Tongue (tissue), 2 donors: ENCODE results near the gene MRC2. TPM values are rescaled to one million over a fixed set of nuclear protein-coding genes. Genes with fewer than 3 reads are reported as not detected.
"Not testable (repeated sequence)": the region's sequence is repeated elsewhere in the genome, so short reads cannot be mapped to it uniquely, and the experiment has no call there.

Experiments
- DNase-seq: peaks from one replicate; pipeline ENCODE4 v3.0.0-alpha.2; 2015
- total RNA-seq: library from RNA; depleted of rRNA; stranded (reverse); fragments of >200 nt; gene quantifications from one replicate; pipeline ENCODE4 v1.2.3, GENCODE V29; 2014

MRC2 gene
- total RNA-seq, 1 donor from 2014 or later, result 206 TPM

- DNase-seq, result no peak
These were observed 52.5 kb downstream of the MRC2 start for GRCh38 chr17:62679866-62680377.

DNA sequence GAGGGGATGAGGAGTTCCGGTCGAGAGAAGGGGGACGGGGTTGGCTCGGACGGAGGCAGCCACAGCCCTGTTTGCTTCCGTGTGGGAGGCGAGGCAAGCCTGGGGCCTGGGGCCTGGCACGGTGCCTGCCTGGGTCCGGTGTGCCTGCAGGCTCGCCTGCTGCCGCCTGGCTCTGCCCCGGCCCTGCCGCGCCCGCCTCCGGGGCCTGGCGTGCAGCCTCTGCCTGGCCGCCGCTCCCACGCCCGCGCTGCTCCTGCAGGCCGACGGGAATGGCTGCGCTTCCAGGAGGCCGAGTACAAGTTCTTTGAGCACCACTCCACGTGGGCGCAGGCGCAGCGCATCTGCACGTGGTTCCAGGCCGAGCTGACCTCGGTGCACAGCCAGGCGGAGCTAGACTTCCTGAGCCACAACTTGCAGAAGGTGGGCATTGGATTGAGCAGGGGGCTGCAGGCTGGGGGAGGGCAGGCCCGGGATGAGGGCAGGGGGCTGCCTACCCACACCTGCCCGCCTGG is 53.1 kb downstream of the MRC2 start:
- no peak for DNase-seq

DNA sequence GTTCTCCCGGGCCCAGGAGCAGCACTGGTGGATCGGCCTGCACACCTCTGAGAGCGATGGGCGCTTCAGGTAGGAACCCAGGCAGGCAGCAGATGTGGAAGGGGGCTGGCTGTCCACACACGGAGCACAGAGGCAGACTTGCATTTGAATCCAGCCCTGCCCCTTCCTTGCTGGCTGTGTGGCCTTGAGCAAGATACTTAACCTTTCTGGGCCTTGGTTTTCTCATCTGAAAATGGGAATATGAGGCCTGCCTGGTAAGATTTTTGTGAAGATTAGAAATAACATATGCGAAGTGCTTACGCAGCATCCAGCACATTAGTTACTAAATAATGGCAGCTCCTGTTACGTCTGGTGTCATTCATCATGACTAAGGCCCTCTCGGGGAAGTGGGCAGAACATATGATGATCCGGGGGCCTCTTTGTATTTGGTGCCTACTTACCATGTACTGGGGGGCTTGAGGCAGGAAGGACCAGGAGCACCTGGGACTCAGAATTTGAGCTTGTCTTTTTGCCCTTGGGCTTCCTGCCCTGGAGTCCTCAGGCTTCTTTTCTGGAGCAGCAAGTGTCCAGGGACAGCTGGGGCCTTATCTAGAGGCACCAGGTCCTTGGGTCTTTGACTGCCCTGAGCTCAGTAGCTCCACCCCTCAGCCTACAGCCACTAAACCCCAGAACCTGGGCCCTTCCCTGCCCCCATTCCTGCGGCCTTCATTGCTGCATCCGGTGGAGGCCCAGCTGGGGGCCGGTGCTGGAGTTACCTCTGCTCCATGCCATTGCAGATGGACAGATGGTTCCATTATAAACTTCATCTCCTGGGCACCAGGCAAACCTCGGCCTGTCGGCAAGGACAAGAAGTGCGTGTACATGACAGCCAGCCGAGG is 53.8 kb downstream of the MRC2 start:
- no peak for DNase-seq

GRCh38 chr17:62681939-62682381 is 54.5 kb downstream of the MRC2 start:
- DNase-seq, result no peak

DNA sequence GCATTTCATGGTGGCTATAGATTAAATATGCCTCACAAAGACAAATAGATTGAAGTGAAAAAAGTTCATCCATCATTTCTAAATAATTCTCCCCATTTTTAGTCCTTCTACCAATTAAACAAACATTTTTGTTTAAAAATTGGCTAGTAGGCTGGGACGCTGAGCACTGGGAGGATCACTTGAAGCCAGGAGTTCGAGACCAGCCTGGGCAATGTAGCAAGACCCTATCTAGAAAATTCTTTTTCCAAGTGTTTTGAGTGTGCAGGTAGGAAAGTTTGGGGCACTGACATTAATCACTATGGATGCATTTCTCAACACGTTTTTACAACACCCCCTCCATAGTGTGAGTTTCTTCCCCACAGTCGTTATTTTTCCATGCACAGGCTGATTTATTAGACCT is 56.7 kb downstream of the MRC2 start:
- DNase-seq, result no peak

DNA sequence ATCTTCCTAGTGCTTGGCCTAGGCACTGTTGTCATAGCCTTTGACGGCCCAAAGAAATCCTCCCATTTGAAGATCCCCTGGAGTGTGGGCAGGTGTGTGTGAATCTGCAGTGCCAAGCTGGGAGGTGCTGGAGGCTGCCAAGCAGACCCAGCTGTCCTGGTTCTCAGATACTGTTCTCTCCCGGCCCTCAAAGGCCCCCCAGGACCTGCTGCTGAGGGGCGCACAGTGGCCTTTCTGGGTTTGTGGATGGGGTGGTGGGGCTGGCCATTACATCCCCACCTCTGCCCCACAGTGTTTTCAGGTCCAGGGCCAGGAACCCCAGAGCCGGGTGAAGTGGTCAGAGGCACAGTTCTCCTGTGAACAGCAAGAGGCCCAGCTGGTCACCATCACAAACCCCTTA is 60.5 kb downstream of the MRC2 start:
- DNase-seq, result no peak

DNA sequence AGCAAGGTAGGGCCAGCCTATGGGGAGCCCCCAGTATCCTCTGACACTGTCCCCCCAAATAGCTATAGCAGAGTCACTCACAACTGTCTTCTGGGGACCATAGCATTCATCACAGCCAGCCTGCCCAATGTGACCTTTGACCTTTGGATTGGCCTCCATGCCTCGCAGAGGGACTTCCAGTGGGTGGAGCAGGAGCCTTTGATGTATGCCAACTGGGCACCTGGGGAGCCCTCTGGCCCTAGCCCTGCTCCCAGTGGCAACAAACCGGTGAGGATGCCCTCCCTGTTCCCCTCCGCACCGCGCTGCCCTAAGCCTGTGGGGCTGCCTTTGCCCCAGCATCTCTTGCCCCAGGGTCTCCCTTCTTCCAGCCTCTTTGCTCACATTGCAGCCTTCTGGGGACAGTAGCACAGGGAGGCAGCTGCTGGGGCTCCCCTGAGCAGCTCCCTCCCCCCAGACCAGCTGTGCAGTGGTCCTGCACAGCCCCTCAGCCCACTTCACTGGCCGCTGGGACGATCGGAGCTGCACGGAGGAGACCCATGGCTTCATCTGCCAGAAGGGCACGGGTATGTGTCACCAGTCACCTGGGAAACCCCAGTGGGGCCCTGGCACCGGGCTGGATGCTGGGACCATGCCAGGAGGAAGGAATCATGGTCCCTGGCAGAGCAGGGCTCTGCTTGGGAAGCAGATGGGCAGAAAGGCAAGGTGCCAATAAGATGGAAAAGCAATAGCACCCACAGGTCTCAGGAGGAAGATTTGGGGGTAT is 61.1 kb downstream of the MRC2 start:
- DNase-seq, result no peak

DNA sequence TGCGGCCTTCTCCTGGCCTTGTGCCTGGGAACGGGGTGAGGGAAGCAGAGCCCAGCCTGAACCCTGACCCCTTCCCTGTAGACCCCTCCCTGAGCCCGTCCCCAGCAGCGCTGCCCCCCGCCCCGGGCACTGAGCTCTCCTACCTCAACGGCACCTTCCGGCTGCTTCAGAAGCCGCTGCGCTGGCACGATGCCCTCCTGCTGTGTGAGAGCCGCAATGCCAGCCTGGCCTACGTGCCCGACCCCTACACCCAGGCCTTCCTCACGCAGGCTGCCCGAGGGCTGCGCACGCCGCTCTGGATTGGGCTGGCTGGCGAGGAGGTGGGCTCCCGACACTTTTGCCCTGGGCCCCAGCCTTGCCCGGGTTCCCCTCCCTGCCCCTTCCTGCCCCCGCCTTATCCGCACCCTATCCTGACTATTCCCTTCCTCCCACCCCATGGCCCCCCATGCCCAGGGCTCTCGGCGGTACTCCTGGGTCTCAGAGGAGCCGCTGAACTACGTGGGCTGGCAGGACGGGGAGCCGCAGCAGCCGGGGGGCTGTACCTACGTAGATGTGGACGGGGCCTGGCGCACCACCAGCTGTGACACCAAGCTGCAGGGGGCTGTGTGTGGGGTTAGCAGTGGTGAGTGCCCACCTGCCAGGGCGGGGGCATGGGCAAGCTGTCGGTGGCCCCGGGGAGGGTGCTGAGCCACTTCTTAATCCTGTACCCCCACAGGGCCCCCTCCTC is 62.1 kb downstream of the MRC2 start:
- no peak for DNase-seq

DNA sequence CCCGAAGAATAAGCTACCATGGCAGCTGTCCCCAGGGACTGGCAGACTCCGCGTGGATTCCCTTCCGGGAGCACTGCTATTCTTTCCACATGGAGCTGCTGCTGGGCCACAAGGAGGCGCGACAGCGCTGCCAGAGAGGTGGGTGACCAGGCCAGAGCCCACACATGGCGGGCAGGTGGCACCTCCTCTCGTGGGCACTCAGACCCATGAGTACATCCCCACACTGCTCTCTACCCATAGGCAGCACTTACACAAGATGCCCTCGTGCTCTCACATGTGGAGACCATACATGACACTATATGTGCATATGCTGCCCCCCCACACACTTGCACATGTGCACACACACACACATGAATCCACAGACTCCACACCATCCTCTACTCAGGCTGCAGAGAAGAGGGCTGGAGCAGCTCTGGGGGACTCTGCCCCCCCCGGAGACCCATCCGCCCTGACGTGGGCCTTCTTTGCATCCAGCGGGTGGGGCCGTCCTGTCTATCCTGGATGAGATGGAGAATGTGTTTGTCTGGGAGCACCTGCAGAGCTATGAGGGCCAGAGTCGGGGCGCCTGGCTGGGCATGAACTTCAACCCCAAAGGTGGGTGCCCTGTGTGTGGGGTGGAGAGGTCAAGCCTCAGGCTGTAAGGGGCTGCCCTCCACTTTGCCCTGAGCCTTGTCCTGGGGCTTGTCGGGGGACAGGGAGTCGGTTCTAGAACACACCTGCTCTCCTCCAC is 62.9 kb downstream of the MRC2 start:
- DNase-seq, result no peak

DNA sequence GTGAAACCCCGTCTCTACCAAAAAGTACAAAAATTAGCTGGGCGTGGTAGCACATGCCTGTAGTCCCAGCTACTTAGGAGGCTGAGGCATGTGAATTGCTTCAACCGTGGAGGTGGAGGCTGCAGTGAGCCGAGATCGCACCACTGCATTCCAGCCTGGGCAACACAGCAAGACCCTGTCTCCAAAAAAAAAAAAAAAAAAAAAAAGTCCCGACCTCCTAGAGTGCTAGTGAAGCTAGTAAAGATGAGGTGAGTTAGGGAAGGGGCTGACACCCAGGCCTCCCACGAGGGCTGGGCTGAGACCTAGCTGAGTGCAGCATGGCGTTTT is 64.1 kb downstream of the MRC2 start:
- DNase-seq, result not testable (repeated sequence)

- no peak for DNase-seq
These were observed 64.7 kb downstream of the MRC2 start for GRCh38 chr17:62692159-62692651.

GRCh38 chr17:62692721-62693431 is 65.4 kb downstream of the MRC2 start:
- DNase-seq, result no peak

DNA sequence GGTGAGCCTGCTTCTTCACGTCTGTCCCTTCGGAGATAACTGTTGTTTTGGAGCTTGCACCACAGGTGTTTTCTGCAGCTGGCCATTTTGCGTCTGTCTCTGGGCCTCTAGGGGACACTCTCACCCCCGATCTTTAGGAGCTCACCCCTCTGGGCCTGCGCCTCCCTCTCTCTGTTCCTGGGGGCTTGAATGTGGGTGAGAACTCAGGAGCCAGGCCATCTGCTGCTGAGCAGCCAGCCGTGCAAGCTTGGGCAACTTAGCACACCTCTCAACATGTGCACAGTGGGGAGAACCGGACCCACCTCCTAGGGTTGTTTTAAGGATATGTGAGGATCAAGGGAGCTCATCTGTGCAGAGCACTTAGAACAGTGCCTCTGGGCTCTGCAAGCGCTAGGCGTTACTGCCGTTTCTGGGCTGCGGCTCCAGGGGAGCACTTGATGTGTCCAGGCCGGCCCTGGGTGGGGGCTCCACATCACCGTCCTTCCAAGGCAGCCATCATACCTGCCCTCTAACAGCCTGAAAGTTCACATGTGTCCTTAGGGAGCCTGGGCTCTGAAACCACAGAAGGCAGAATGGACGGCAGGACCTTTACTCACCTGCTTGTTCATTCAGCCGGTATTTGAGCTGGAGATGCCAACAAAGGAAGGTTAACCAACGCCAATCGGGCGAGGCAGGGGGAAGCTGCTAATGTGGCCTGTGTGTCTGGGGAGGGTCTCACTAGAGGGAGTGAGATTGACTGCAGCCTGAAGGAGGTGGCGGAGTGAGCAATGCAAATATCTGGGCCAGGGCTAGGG is 66.3 kb downstream of the MRC2 start:
- DNase-seq, result no peak

GRCh38 chr17:62695093-62695738 is 67.7 kb downstream of the MRC2 start:
- not testable (repeated sequence) for DNase-seq

DNA sequence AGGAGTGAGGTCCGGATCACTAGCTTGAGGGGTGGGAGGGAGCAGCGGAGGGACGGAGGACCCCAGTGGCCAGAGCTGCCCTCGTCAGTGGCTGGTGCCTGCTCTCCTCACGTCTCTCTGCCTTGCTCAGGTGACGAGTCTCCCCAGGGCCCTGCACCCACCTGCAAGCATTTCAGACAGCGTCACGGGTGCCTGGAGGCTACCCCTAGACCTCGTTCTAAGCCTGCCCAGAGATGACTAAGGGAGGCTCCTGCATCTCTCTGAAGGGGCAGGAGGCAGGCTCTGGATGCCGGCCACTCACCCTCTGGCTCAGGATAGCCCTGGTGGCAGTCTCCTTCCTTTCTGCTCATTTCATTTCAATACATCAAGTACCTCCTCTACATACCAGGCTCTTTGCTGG is 68.8 kb downstream of the MRC2 start:
- DNase-seq, result no peak

DNA sequence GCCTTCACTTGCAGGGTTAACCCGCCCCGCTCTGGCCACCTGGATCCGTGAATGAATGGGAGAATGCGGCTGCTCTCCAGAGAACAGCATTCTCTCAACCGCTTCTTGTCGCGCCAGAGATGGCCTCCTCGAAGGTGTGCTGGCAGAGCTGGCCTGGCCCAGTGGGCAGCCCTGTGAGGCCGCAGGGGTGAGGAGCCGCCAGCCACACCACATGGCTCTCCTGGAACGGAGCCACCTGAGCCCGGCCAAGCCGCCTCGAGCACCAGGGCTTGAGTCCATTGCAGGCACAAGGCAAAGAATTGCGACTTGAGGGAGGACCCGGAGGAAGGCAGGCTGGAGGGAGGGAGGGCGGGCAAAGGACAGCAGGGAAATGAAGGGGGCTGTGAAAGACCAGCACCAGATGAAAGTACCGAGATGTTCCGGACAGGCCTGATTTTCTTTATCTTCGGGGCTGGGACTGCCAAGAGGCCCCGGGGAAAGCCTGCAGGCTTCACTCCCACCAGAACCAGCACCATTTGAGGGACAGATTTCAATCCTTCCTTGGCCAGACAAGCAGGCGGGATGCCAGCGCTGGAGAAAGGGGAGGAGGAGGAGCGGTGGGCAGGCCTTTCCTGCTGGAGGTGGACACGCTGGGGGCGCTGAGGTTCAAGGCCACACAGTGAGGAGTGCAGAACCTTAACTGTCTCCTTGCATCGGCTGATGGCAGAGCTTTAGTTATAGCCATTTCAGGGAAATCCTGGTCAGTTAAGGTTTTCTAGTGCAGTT is 69.4 kb downstream of the MRC2 start:
- no peak for DNase-seq

DNA sequence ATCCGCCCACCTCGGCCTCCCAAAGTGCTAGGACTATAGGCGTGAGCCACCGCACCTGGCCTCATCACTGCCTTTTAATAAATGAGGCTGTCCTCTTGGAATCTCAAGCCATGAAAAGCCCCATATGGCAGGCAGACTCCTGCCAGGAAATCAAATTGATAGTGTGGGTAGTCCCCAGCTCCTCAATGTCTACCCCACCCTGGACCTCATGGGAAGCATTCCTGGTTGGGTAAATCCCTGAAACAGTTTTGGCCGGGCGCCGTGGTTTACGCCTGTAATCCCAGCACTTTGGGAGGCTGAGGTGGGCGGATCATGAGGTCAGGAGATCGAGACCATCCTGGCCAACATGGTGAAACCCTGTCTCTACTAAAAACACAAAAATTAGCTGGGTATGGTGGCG is 71.0 kb downstream of the MRC2 start:
- not testable (repeated sequence) for DNase-seq

DNA sequence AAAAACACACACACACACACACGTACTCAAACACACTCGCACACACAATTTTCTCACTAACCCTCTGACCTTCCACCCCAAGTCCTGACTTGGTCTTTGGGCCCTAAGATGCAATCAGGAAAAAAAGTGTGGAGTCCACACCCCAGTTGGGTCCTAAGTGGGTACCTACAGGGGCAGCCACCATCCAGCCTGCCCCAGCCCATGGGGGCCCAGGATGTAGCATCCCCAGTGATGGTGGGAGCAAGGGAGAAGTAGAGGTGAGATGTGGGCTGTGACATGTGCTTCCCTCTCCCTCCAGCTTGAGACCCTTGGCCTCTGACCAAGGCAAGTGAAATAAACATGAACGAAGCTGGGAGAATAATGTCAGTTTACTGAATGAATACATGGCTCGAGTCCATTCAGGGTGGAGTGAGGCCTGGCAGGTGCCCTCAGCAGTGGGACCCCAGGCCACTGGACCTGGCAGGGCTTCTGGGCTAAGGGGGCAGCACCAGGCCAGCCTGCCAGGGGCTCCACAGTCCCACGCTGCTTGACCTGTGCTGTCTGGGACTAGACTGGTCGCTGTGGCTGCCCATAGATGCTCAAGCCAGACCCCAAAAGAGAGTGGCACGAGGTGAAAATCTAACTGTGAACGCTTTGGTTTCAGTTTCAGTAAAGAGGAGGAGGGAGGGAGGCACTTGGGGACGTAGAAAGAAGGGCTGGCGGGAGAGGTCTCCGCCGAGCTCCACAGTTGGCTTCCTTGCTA is 73.7 kb downstream of the MRC2 start:
- no peak for DNase-seq
